Subcutaneous adipose tissue (tissue), 4 donors: ENCODE data around the gene SOX2. TPM values are rescaled to one million over a fixed set of nuclear protein-coding genes. Genes with fewer than 3 reads are reported as not detected.

Source experiments
- total RNA-seq, 4 donors: library from RNA; depleted of rRNA; stranded (reverse); fragments of >200 nt; gene quantifications; one replicate each; pipeline ENCODE4 v1.1.0, GENCODE V29; 2016
- TF ChIP-seq, protein P1 (sequence below): fragments of 450-650 bp; IDR thresholded peaks from one replicate; pipeline ENCODE4 v1.5.1; 2016; ENCODE audit warnings: low read depth, mild to moderate bottlenecking, control low read depth, antibody characterized with exemption, moderate library complexity

Gene SOX2
- total RNA-seq, 4 donors from 2014 or later, result 0.38 TPM; not detected in 3

DNA sequence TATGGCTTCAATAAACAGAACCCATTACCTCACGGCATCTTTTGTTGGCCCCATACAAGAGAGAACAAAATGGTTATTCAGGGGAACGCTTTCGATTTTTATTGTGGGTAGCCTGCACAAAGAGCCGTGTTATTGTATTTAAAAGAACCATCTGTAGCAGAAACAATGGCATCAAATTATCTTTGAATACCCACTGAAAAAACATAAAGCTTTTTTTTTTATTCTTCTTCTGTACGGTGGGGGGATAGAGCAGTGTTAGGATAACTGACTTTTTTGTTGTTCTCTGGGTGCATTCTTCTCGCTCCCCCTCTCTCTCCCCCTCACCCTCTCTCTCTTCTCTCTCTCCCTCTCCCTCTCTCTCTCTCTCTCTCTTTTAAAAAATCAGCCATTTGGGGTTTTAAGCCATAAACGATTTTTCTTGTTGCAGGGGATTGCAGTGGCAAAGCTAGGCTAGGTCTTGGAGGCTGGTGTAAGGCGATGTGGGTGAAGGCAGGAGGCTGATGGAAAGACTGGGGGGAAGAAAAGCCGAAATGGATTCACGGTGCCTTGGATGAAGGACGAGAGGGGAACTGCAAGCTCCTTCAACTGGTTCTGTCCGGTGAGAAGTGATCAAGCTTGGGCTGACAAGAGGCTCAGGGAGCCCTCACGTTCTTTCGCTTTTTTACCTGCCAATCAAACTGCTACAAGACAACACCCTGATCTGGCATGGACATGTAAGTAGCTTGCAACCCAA, 12.4 kb upstream of the SOX2 start:
- TF ChIP-seq, protein P1, sequence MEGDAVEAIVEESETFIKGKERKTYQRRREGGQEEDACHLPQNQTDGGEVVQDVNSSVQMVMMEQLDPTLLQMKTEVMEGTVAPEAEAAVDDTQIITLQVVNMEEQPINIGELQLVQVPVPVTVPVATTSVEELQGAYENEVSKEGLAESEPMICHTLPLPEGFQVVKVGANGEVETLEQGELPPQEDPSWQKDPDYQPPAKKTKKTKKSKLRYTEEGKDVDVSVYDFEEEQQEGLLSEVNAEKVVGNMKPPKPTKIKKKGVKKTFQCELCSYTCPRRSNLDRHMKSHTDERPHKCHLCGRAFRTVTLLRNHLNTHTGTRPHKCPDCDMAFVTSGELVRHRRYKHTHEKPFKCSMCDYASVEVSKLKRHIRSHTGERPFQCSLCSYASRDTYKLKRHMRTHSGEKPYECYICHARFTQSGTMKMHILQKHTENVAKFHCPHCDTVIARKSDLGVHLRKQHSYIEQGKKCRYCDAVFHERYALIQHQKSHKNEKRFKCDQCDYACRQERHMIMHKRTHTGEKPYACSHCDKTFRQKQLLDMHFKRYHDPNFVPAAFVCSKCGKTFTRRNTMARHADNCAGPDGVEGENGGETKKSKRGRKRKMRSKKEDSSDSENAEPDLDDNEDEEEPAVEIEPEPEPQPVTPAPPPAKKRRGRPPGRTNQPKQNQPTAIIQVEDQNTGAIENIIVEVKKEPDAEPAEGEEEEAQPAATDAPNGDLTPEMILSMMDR, result no peak

DNA sequence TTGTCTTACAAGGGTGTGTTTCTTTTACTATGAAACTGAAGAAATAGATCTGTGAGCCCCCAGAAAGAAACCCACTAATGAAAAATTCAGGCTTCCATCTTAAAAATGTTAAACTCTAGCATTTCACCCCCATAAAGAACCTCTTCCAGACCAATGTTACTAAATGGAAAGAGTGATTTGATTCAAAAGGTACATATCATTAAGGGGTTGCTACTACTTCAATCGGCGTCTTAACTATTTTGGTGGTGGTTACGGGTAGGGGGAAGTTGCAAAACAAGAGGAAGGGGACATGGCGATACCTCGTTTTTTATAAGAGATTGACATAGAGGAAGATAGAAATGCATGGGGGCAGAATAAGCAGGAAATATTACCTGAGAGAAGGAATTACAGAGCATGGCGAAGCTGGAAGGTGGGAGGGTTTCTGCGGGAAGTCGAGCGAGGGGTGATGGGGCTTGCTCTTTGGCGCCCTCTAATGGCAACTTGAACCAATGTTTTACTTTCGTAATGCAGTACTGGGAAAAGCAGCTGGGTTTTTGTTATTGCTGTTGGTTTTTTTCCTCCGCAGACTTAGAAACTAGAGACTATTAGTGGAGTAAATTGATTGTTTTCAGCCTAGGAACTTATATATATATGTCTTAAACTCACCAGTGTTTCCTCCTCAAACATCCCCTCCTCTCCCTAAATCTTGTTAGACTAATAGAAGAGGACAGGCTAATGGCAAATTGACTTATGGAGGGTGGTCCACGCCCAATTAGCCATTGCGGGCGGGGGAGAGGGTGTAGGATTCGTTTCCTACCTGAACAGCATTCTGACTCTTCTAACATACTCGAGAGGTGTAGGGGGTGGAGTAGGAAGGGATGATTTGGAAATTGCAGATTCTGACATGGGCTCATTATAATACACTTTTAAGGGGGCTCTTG, 11.3 kb upstream of the SOX2 start:
- TF ChIP-seq, protein P1, result no peak

DNA sequence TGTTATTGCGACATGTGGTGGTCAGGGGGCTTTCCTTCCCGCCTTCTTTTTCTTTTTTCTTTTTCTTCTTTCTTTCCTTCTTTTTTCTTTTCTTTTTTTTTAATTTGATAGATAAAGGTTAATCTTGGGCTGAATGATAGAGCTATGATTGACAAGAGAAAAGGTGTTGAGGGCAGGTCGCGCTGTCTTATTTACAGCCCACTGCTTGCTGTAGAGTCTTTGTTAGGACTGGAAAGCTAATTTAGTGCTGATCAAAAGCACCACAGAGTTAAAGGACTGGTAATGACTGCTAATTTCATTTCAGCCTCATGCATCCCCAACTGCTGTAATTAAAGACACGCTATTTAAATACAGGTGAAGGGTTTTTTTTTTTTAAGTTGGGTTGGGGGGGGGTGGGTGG, 10.6 kb upstream of the SOX2 start:
- TF ChIP-seq, protein P1, result no peak

DNA sequence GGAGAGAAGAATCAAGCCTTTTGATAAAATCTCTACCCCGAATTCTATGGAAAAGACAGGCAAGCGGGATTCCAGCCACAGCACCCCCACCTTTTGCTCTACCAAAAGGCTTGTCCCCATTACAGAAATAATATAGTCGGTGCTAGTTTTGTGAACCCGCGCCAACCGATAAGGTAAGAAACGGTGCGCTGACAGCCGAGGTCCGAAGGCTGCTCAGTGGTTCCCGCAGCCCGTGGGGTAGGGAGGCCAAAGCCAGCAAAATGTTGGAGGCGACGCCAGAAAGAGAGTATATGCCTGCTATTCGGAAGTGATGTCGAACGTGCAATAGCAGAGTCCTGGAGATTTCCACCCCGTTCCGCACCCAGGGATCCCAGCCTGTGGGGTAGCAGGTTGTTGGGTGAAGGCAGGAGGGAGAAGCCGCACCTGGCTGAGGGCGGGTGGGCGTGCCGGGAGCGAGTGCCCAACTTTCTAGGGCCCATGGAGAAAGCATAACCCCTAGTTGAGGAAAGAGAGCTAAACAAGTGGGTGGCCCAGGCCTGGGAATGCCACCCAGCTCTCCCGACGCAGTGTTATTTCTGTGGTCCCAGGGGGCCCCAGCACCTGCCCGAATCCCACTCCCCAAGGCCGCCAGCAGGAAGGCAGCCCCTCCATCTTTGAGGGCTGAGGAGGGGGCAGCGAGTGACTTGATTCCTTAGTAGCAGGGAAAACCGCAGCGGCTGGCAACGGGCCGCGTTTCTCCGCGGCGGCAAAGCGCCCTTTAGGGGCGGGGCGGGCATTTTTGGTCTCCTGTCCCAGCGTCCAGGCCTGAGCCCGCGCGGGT, 7.9 kb upstream of the SOX2 start:
- TF ChIP-seq, protein P1, result no peak

DNA sequence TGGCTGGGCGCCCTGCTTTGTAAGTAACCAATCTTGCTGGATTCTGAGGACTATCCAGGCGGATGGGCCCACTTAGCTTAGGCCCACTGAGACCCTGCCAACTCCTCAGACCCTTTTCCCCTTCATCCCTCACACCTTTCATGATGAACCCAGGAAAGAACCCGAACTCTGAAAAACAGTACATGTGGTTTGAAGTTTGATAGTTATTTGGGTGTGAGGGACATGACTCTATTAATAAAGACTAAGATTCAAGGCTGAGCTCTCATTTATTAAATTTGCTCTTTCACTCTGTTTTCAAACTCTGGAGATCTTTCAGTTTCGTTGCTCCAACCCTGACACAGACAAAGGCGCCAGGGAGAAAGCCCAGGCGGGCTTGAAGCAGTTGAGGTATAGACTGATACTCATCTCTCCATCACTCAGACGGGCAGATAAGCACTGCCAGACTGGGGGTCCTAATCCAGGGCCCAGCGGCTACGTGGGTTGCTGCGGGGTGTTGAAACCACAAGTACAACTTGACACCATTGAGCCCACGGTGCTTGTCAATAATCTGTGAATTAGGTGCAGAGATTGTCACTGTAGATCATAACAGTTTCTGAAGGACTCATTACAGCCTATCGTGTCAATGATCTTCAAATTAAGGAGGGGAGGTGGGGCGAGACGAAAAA, 7.2 kb upstream of the SOX2 start:
- TF ChIP-seq, protein P1, result no peak

DNA sequence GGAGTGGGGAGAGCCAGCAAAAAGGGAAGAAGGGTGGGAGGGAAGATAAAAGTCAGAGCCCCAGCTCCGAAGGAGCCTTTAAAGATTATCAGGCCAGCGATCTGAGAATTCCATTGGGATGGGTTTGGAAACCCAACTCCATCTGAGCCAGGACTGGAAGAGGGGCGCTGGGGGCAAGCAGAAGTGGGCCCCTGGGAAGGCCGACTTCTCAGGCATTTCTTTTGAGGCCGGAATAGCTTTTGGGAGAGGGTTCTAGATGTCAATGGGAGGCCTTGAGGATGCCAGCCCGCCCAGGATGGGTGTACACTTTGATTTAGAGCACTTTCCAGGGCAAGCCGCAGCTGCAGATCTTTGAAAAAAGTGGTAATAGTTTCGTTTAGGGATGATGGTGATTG, 6.6 kb upstream of the SOX2 start:
- TF ChIP-seq, protein P1, result no peak
